ENCODE results near the gene P3H2.

DNA sequence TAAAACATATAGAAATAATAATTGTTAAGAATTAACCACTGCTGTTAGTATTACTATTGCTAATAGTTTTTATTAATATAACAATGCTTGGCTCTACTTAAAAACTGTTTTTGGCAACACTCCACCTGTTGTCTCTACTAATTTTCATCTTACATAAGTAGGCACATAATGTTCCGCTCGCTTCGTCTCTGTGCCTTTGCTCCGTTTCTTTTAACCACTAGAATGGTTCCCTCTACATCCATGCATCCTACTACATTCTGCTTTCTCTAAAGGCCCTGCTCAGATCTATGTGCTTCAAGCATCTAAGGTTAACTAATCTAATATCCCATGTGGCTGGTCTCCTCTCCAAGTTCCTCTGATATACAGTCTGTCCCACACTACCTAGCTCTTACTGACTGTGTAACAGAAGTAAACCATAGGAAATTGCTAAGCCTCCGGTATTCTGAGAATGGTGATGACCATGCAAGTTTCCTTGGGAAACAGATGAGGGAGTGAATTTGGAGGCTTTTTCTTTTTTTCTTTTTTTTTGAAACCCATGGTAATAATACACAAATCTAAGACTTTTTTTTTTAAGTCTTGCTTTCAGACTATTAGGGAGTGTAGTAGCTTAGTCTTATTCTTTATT, 138.3 kb downstream of the P3H2 start:
- TF ChIP-seq POLR2A (IDR thresholded peaks at IDR 0.05): no peak
- TF ChIP-seq, protein P1, sequence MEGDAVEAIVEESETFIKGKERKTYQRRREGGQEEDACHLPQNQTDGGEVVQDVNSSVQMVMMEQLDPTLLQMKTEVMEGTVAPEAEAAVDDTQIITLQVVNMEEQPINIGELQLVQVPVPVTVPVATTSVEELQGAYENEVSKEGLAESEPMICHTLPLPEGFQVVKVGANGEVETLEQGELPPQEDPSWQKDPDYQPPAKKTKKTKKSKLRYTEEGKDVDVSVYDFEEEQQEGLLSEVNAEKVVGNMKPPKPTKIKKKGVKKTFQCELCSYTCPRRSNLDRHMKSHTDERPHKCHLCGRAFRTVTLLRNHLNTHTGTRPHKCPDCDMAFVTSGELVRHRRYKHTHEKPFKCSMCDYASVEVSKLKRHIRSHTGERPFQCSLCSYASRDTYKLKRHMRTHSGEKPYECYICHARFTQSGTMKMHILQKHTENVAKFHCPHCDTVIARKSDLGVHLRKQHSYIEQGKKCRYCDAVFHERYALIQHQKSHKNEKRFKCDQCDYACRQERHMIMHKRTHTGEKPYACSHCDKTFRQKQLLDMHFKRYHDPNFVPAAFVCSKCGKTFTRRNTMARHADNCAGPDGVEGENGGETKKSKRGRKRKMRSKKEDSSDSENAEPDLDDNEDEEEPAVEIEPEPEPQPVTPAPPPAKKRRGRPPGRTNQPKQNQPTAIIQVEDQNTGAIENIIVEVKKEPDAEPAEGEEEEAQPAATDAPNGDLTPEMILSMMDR (IDR thresholded peaks at IDR 0.05 in 4 of 5, conservative IDR thresholded peaks at IDR 0.05 in 1 of 5): no peak

Measured in gastrocnemius medialis (tissue), 4 donors.